Measurements from ENCODE around the gene TMEM184B. TPM values are rescaled to one million over a fixed set of nuclear protein-coding genes. Genes with fewer than 3 reads are reported as not detected.

The TMEM184B gene
- total RNA-seq, 1 experiment from 2014 or later: 89.7 TPM

DNA sequence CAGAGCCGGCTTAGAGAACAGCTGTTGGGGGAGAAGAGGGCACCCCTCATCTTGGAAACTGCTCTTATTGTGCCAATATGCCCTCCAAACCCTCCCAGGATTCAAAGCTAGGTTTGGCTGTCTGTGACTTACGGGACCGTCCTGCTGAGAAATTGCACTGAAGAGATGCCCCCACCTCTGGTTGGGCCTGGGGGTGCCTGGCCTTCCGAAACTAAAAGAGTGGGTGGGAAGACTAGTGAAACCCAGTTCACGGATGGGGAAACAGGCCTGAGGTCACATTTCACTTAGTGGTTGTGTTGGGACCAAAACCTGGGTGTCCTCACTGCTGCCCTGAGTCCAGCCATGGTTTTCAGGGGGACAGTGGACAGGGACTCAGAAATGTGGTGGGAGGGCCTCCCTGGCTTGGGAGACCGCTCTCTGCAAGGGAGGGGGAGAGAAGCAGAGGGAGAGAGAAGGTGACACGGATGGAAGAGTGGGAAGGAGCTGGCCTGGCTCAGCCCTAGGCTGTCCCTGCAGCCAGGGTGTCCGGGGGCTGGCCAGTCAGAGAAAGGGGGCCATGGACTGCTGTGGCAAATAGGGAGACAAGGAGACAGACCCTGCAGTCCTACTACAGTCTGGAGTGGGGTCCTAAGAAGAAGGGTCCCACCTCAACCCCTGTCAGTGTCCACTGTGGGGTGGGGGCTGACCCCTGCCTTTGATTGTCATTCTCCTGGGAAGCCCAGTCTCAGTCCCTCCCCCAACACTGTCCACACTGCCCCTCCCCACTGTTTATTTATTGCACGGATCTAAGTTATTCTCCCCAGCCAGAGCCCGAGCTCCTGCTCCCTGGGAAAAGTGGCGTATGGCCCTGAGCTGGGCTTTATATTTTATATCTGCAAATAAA is 57.4 kb downstream of the TMEM184B start:
- POLR2A ChIA-PET: interaction anchor here (1.0 to 1.5 kb wide), 3 partner anchors 12 to 71 kb away, joined by 3 to 6 read pairs (median 5); partner anchors contain the start of gene MAFF
- H3K27ac Mint-ChIP-seq: peak overlapping the region; percentile 60; the same call in 1 of the 2 replicates
- peaks cover 29% of the 10 kb centered on the region for H3K27me3 Mint-ChIP-seq (ENCODE audit: low read depth)
- CTCF ChIA-PET: interaction anchor here (0.8 to 4.0 kb wide), 8 partner anchors 10 to 163 kb away, joined by 3 to 24 read pairs (median 7); no protein-coding TSS in a partner anchor
- no peak for DNase-seq (ENCODE audit: low spot score)
- peaks cover 3% of the 10 kb centered on the region for H3K36me3 Mint-ChIP-seq
- H3K4me3 Mint-ChIP-seq: peak overlapping the region; percentile 61
- peaks cover 24% of the 10 kb centered on the region for H3K4me1 Mint-ChIP-seq
- no peaks in the 10 kb centered on the region for H3K9me3 Mint-ChIP-seq
- TF ChIP-seq ZNF138 (CRISPR knock-in tag; conservative IDR thresholded peaks at IDR 0.05) (no peak), ZNF416 (CRISPR knock-in tag; IDR thresholded peaks at IDR 0.05) (no peak), NR1H2 (CRISPR knock-in tag; IDR thresholded peaks at IDR 0.05) (no peak)
- ATAC-seq: no peak

- peaks cover 3% of the 10 kb centered on the region for H3K36me3 Mint-ChIP-seq
- H3K27ac Mint-ChIP-seq: peak overlapping the region; percentile 70; the same call in 1 of the 2 replicates
- peaks cover 24% of the 10 kb centered on the region for H3K4me1 Mint-ChIP-seq
- peaks cover 29% of the 10 kb centered on the region for H3K27me3 Mint-ChIP-seq (ENCODE audit: low read depth)
- POLR2A ChIA-PET: interaction anchor here (0.9 to 1.5 kb wide), 4 partner anchors 11 to 117 kb away, joined by 3 to 6 read pairs (median 5); partner anchors contain the start of gene MAFF
- peak; percentile 89 for DNase-seq (ENCODE audit: low spot score)
- ATAC-seq: peak; percentile 81
- peak overlapping the region; percentile 68 for H3K4me3 Mint-ChIP-seq
- CTCF ChIA-PET: interaction anchor here (0.6 to 4.0 kb wide), 13 partner anchors 9 to 271 kb away, joined by 3 to 24 read pairs (median 6); partner anchors contain the start of gene MAFF
- no peaks in the 10 kb centered on the region for H3K9me3 Mint-ChIP-seq
- TF ChIP-seq MAX (CRISPR knock-in tag; IDR thresholded peaks at IDR 0.05): peak; percentile 85; the same call in 1 of the 2 replicates
- peak; percentile 59; the same call in 1 of the 2 replicates for TF ChIP-seq ZNF317 (CRISPR knock-in tag; IDR thresholded peaks at IDR 0.05; ENCODE audit: borderline replicate concordance, low read depth)
- peak; percentile 73; the same call in 1 of the 2 replicates for TF ChIP-seq TP53 (CRISPR knock-in tag; IDR thresholded peaks at IDR 0.05)
- TF ChIP-seq AFF4 (CRISPR knock-in tag; IDR thresholded peaks at IDR 0.05; ENCODE audit: borderline replicate concordance): no peak
- no peak for TF ChIP-seq SOX15 (CRISPR knock-in tag; IDR thresholded peaks at IDR 0.05)
- TF ChIP-seq ZNF423 (CRISPR knock-in tag; IDR thresholded peaks at IDR 0.05): no peak
- TF ChIP-seq NR3C1 (CRISPR knock-in tag; conservative IDR thresholded peaks at IDR 0.05; ENCODE audit: low read depth): no peak
- TF ChIP-seq, protein P1, sequence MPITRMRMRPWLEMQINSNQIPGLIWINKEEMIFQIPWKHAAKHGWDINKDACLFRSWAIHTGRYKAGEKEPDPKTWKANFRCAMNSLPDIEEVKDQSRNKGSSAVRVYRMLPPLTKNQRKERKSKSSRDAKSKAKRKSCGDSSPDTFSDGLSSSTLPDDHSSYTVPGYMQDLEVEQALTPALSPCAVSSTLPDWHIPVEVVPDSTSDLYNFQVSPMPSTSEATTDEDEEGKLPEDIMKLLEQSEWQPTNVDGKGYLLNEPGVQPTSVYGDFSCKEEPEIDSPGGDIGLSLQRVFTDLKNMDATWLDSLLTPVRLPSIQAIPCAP (CRISPR knock-in tag; IDR thresholded peaks at IDR 0.05): no peak; the same call in 1 of the 2 replicates
- 0 out of 2 replicates have a peak, but pooled peaks have one; percentile 20 for TF ChIP-seq NFYB (CRISPR knock-in tag; conservative IDR thresholded peaks at IDR 0.05; ENCODE audit: low read depth)
- TF ChIP-seq ZNF263 (CRISPR knock-in tag; IDR thresholded peaks at IDR 0.05; ENCODE audit: low read depth): no peak
- TF ChIP-seq STAT6 (CRISPR knock-in tag; conservative IDR thresholded peaks at IDR 0.05; ENCODE audit: low read depth): no peak
- peak; percentile 63 for TF ChIP-seq SP1 (CRISPR knock-in tag; conservative IDR thresholded peaks at IDR 0.05)
- TF ChIP-seq GTF2I (CRISPR knock-in tag; conservative IDR thresholded peaks at IDR 0.05): no peak
- TF ChIP-seq, protein P2, sequence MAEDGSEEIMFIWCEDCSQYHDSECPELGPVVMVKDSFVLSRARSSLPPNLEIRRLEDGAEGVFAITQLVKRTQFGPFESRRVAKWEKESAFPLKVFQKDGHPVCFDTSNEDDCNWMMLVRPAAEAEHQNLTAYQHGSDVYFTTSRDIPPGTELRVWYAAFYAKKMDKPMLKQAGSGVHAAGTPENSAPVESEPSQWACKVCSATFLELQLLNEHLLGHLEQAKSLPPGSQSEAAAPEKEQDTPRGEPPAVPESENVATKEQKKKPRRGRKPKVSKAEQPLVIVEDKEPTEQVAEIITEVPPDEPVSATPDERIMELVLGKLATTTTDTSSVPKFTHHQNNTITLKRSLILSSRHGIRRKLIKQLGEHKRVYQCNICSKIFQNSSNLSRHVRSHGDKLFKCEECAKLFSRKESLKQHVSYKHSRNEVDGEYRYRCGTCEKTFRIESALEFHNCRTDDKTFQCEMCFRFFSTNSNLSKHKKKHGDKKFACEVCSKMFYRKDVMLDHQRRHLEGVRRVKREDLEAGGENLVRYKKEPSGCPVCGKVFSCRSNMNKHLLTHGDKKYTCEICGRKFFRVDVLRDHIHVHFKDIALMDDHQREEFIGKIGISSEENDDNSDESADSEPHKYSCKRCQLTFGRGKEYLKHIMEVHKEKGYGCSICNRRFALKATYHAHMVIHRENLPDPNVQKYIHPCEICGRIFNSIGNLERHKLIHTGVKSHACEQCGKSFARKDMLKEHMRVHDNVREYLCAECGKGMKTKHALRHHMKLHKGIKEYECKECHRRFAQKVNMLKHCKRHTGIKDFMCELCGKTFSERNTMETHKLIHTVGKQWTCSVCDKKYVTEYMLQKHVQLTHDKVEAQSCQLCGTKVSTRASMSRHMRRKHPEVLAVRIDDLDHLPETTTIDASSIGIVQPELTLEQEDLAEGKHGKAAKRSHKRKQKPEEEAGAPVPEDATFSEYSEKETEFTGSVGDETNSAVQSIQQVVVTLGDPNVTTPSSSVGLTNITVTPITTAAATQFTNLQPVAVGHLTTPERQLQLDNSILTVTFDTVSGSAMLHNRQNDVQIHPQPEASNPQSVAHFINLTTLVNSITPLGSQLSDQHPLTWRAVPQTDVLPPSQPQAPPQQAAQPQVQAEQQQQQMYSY (CRISPR knock-in tag; IDR thresholded peaks at IDR 0.05): 0 out of 2 replicates have a peak, but pooled peaks have one; percentile 62
Observed at GRCh38 chr22:38214302-38215056, 58.3 kb downstream of the TMEM184B start.

Measured in WTC11 (cell line).